Calu3 (cell line): ENCODE data around the gene ACTN2. TPM values are rescaled to one million over a fixed set of nuclear protein-coding genes. Genes with fewer than 3 reads are reported as not detected.

ENCODE experiments used
- BruUV-seq: library from RNA; stranded (reverse); fragments of 400-500 nt; replicated peaks from 2 replicates; lab custom pipeline; 2021; lab: Mats Ljungman, UMichigan
- CTCF ChIA-PET: fragments of 300-600 bp; sonication (Branson Sonifier 250); formaldehyde crosslinking; loops from one replicate; lab custom pipeline; 2022; ENCODE audit warnings: antibody characterized with exemption; lab: Charles Lee
- DNase-seq: peaks from one replicate; pipeline ENCODE4 v3.0.0; 2022
- H3K27ac Mint-ChIP-seq: one replicate; pipeline ENCODE4 v1.8.0; 2022; ENCODE audit warnings: mixed read lengths; ENCODE audit not compliant: unreplicated experiment
- H3K27me3 Mint-ChIP-seq: one replicate; pipeline ENCODE4 v1.8.0; 2022; ENCODE audit warnings: mixed read lengths; ENCODE audit not compliant: unreplicated experiment
- H3K36me3 Mint-ChIP-seq: one replicate; pipeline ENCODE4 v1.8.0; 2022; ENCODE audit warnings: mild to moderate bottlenecking, moderate library complexity, mixed read lengths; ENCODE audit not compliant: insufficient read depth, unreplicated experiment
- H3K4me1 Mint-ChIP-seq: one replicate; pipeline ENCODE4 v1.8.0; 2022; ENCODE audit warnings: mild to moderate bottlenecking, low read depth, mixed read lengths; ENCODE audit not compliant: unreplicated experiment
- H3K4me3 Mint-ChIP-seq: one replicate; pipeline ENCODE4 v1.8.0; 2022; ENCODE audit warnings: mild to moderate bottlenecking, low read depth, moderate library complexity, mixed read lengths; ENCODE audit not compliant: unreplicated experiment
- H3K9me3 Mint-ChIP-seq: one replicate; pipeline ENCODE4 v1.8.0; 2022; ENCODE audit warnings: low read depth, mixed read lengths; ENCODE audit not compliant: unreplicated experiment
- intact Hi-C: fragments of 100-400 bp; cut with micrococcal nuclease; formaldehyde crosslinking; loops from one replicate; pipeline ENCODE4 v1.10.0; 2022; ENCODE audit not compliant: unreplicated experiment
- total RNA-seq: library from RNA; stranded (reverse); gene quantifications from 2 replicates; pipeline ENCODE4 v1.2.3, GENCODE V29; 2022
- TF ChIP-seq, protein P1 (sequence below): fragments of 200-600 bp; IDR thresholded peaks from one replicate; pipeline ENCODE4 v1.8.0; 2022; ENCODE audit warnings: antibody characterized with exemption; ENCODE audit not compliant: unreplicated experiment

Gene ACTN2
- total RNA-seq, 1 experiment from 2014 or later, result not detected

DNA sequence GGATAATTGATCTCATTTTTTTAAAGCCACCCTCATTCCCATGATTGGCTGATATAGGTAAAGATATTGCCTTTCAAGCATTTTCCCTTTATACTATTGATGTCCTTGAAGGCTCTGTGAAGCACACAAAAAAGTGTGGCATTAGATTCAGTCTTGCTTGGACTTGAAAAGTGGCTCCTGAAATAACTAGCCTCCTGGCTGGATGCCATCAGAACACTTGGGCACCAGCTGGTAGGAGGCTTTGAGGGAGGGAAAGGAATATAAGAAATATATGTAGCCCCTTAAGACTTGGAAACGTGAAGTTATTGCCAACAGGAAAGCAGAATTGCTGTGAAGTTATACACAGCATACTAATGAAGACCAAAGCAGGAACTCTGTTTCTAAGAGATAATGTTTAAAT, 122.8 kb downstream of the ACTN2 start:
- H3K4me3 Mint-ChIP-seq, result no peak overlapping the region

DNA sequence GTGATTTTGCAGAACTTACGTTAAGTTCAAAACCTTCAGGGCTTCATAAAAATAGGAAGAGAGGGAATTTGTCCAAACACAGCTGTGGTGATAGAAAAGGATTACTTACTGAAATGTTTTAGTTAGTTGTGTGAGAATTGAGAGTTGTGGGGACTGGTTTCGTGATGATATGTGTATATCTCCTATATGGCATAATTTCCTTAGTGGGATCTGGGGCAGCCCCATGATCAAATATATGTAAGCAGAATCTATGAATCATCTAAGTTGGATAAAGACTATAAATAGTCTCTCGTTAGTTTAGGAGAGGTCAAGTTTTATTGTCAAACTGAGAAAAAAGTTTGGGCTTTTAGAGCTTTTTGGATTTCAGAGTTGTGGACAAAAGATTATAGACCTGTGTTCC, 123.7 kb downstream of the ACTN2 start:
- TF ChIP-seq, protein P1, sequence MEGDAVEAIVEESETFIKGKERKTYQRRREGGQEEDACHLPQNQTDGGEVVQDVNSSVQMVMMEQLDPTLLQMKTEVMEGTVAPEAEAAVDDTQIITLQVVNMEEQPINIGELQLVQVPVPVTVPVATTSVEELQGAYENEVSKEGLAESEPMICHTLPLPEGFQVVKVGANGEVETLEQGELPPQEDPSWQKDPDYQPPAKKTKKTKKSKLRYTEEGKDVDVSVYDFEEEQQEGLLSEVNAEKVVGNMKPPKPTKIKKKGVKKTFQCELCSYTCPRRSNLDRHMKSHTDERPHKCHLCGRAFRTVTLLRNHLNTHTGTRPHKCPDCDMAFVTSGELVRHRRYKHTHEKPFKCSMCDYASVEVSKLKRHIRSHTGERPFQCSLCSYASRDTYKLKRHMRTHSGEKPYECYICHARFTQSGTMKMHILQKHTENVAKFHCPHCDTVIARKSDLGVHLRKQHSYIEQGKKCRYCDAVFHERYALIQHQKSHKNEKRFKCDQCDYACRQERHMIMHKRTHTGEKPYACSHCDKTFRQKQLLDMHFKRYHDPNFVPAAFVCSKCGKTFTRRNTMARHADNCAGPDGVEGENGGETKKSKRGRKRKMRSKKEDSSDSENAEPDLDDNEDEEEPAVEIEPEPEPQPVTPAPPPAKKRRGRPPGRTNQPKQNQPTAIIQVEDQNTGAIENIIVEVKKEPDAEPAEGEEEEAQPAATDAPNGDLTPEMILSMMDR, result no peak
- Mint-ChIP-seq H3K36me3 (peaks cover 10% of the 10 kb centered on the region), H3K4me1 (peaks cover 18% of the 10 kb centered on the region), H3K9me3 (no peaks in the 10 kb centered on the region), H3K27me3 (no peaks in the 10 kb centered on the region), H3K27ac (no peak overlapping the region), H3K4me3 (no peak overlapping the region)
- BruUV-seq, result no TSS peak
- DNase-seq, result no peak
- intact Hi-C loops, result no loop called here
- CTCF ChIA-PET, result no interaction called here

More for the DNA sequence above, 122.8 kb downstream of the ACTN2 start:
- no peaks in the 10 kb centered on the region for H3K9me3 Mint-ChIP-seq
- TF ChIP-seq, protein P1, result no peak
- peaks cover 18% of the 10 kb centered on the region for H3K4me1 Mint-ChIP-seq
- no TSS peak for BruUV-seq
- CTCF ChIA-PET, result interaction anchor here (1.2 to 1.8 kb wide), 2 partner anchors 13 to 56 kb away, joined by 3 to 5 read pairs; no protein-coding TSS in a partner anchor
- H3K27ac Mint-ChIP-seq, result no peak overlapping the region
- H3K36me3 Mint-ChIP-seq, result peaks cover 8% of the 10 kb centered on the region
- intact Hi-C loops, result no loop called here
- no peak for DNase-seq
- no peaks in the 10 kb centered on the region for H3K27me3 Mint-ChIP-seq

GRCh38 chr1:236812334-236813030, 126.2 kb downstream of the ACTN2 start:
- Mint-ChIP-seq H3K27me3 (no peaks in the 10 kb centered on the region), H3K4me3 (no peak overlapping the region), H3K27ac (no peak overlapping the region), H3K36me3 (peaks cover 14% of the 10 kb centered on the region), H3K9me3 (no peaks in the 10 kb centered on the region), H3K4me1 (peaks cover 18% of the 10 kb centered on the region)
- CTCF ChIA-PET, result no interaction called here
- DNase-seq, result no peak
- no TSS peak for BruUV-seq
- intact Hi-C loops, result no loop called here
- TF ChIP-seq, protein P1, result no peak

Other genes starting within 250 kb of the ACTN2 start
- 46.5 and 50.3 TPM in 2 replicates for gene LGALS8, start 162.5 kb upstream of the ACTN2 start, total RNA-seq
- 70.4 and 75.5 TPM in 2 replicates for gene HEATR1, start 82.0 kb upstream of the ACTN2 start, total RNA-seq
- gene MTR, start 108.8 kb downstream of the ACTN2 start, total RNA-seq, result 30.4 and 37.0 TPM in 2 replicates